GM12873 (cell line): ENCODE results near the gene DDX46.

Experiments used
- TF ChIP-seq, protein P1 (sequence below): IDR thresholded peaks from 2 replicates; pipeline ENCODE4 v1.5.1; 2012; ENCODE audit warnings: low read depth, mild to moderate bottlenecking, moderate library complexity, low read length, control low read depth; ENCODE audit not compliant: insufficient read depth; ENCODE audit errors: missing control alignments

DDX46 gene

DNA sequence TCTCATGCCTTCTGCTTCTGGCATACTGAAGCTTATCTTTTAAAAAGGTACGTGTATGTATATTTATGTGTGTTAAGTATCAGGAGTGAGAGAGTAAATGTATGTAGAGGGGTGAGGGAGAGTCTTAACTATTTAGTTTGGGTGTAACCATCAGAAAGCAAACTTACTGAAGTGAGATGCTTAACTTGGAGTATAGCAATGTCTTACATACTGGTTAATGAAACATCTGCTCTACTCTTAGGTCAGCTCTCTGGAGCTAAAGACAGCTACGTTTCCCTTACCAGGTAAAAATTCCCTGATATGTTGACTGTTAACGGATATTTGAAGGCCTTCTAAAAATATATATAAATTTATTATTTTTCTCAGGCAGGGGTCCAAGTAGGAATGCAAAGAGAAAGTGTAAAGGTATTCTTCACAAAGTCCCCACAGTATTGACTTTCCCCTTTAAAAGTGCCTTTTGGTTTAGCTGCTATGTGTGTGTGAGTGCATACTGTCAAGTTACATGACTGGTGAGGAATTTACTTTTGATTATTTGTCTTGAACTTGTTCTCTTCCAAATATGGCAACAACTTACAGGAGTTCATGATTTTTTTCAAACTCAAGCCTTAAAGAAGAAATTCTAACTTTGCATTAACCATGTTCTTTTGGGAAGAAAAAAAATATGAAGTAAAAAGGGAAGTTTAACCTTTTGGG lies 74.9 kb downstream of the DDX46 start:
- TF ChIP-seq, protein P1, sequence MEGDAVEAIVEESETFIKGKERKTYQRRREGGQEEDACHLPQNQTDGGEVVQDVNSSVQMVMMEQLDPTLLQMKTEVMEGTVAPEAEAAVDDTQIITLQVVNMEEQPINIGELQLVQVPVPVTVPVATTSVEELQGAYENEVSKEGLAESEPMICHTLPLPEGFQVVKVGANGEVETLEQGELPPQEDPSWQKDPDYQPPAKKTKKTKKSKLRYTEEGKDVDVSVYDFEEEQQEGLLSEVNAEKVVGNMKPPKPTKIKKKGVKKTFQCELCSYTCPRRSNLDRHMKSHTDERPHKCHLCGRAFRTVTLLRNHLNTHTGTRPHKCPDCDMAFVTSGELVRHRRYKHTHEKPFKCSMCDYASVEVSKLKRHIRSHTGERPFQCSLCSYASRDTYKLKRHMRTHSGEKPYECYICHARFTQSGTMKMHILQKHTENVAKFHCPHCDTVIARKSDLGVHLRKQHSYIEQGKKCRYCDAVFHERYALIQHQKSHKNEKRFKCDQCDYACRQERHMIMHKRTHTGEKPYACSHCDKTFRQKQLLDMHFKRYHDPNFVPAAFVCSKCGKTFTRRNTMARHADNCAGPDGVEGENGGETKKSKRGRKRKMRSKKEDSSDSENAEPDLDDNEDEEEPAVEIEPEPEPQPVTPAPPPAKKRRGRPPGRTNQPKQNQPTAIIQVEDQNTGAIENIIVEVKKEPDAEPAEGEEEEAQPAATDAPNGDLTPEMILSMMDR = no peak

- TF ChIP-seq, protein P1 = no peak
These were observed 77.0 kb downstream of the DDX46 start for GRCh38 chr5:134835623-134836022.

DNA sequence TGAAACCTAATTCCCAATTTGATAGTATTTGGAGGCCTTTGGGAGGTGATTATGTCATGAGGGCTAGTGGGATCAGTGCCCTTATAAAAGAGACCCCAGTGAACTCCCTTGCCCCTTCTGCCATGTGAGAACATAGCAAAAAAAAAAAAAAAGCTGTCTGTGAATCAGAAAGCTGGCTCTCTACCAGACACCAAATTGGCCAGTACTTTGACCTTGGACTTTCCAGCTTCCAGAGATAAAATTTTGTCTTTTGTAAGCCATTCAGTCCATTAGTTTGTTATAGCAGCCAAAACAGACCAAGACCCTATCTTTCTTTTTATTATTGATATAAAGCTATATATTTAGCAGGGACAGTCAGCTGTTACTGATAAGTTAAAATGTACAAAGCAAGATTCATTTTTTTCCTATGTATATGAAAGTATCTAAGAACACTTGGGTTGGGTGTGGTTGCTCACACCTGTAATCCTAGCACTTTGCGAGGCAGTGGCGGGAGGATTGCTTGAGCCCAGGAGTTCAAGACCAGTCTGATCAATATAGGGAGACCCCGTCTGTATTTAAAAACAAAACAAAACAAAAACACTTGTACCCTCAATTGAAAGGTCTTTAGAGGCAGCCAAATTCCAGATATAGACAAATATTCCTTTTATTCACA lies 79.1 kb downstream of the DDX46 start:
- TF ChIP-seq, protein P1 = no peak

GRCh38 chr5:134840811-134841210 lies 82.2 kb downstream of the DDX46 start:
- TF ChIP-seq, protein P1 = no peak

DNA sequence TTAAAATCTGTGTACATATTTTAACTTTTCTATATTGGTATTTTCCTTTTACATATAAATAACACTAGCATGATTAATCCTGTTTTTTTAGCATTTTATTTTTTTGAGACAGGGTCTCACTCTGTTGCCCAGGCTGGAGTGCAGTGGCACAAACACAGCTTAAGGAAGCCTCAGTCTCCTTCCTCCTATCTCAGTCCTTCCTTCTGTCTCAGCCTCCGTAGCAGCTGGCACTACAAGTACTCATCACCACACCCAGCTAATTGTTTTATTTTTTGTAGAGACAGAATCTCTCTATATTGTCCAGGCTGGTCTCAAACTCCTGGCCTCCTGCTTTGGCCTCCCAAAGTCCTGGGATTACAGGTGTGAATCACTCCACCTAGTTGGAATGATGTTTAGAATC lies 85.7 kb downstream of the DDX46 start:
- TF ChIP-seq, protein P1 = no peak

DNA sequence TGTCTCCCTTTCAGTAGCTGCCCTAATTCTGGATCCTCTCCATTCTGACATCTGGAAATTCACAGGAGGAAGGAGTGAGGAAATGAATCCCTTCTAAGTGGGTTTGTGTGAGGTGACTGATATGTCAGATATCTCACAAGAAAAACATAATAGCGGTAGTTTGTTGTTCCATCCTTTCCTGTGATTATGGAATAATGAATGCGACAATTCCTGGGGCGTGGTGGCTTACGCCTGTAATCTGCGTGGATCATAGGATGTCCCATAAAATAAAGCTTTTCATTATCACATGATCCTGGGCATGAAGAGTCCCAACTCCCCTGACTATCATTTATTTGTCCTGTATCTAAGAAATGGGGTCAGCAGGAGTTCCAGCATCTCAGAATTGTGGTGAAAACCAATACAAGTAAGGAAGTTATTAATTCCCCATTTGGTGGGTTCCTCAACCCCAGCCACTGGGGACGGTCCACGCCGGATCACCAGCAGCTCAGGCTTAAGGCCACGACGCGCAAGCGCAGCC lies 86.8 kb downstream of the DDX46 start:
- TF ChIP-seq, protein P1 = no peak

DNA sequence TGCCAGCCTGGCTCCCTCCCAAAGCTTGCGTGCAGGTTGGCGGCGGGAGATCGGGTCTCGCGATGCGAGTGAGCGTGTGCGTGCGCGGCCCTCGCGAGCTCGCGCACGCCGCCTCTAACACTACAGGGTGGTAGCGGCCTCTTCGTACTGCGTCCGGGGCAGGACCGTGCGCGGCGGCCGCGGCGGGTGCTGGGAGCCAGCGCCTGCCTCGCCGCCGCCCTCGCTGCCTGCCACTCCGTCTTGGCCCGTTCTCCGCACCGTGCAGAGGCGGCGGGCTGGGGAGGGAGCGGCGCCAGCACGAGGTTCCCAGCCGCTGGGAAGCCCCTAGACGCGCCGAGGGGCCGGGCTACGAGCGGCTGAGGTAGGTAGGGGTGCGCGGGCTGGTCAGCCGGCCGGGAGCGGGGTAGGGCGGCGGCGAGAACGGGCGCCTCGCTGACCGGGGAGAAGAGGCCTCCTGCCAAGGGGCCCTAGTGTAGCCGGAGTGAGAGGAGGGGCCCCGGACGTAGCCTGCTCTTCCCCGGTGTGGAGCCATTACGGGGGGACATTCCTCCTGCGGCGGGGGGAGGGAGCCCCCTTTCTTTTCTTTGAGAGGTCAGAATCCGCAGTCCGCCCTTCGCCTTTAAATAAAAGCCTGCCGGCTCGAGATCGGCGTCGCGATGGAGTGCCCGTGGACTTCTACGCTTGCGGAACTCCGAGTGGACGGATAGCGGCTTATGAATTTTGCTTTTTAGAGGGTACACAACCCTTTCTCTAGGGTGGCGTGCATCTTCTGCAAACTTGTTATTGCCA lies 87.5 kb downstream of the DDX46 start, which contains the start of gene C5orf24:
C5orf24 (plus strand) TSS at position 117 of the 789 bp plus-strand sequence. CDS start 8,933 bp downstream, outside the sequence.
- TF ChIP-seq, protein P1 = no peak
